Adrenal gland (tissue), 19 donors: ENCODE results near the gene ALDH16A1. TPM values are rescaled to one million over a fixed set of nuclear protein-coding genes. Genes with fewer than 3 reads are reported as not detected.

ENCODE experiments used
- DNase-seq, 7 donors: peaks; one replicate each; pipeline ENCODE4 v3.0.0-alpha.2; 2019 to 2020
- H3K27ac ChIP-seq, 5 donors: fragments of 200-600 bp; sonication (generic) in 4 of 5; 1 replicate in 3 of 5; 2 replicates in 2 of 5; pipeline versions ENCODE4 v1.5.1 to v1.8.0; 2016 to 2020; ENCODE audit warnings: mild to moderate bottlenecking in 1 of 5
- H3K27me3 ChIP-seq: fragments of 200-600 bp; 2 replicates; pipeline ENCODE4 v1.8.0; 2021
- H3K36me3 ChIP-seq, 2 donors: fragments of 200-600 bp; replicated peaks in 1 of 2; 1 replicate in 1 of 2; 2 replicates in 1 of 2; pipeline versions ENCODE4 v1.5.1 to v1.8.0; 2018 to 2022
- H3K4me1 ChIP-seq, 2 donors: fragments of 200-600 bp; replicated peaks in 1 of 2; 1 replicate in 1 of 2; 2 replicates in 1 of 2; pipeline versions ENCODE4 v1.5.1 to v1.8.0; 2018 to 2021
- H3K4me3 ChIP-seq, 4 donors: fragments of 200-600 bp; sonication (generic) in 3 of 4; one replicate each; pipeline ENCODE4 v1.5.1; 2016 to 2018
- H3K9me3 ChIP-seq, 3 donors: fragments of 200-600 bp; sonication (generic) in 1 of 3; replicated peaks in 1 of 3; 1 replicate in 2 of 3; 2 replicates in 1 of 3; pipeline versions ENCODE4 v1.5.1 to v1.8.0; 2016 to 2021
- POLR2A ChIP-seq, 2 donors: fragments of 450-650 bp; IDR thresholded peaks; one replicate each; pipeline ENCODE4 v1.6.1; 2017; ENCODE audit warnings: antibody characterized with exemption in 2 of 2, mild to moderate bottlenecking in 2 of 2, moderate library complexity in 1 of 2
- WGBS, 4 donors: extraction: QIAGEN DNeasy Blood & Tissue Kit in 2 of 4; methylation state at CpG; one replicate each; pipeline versions ENCODE4 v1.1.5 to v1.1.7; 2013 to 2017; 5-methylcytosine and 5-hydroxymethylcytosine counted together
- intact Hi-C, 2 donors: fragments of 100-400 bp; cut with DNase I; formaldehyde crosslinking; loops; one replicate each; pipeline versions ENCODE4 v1.14.1 to v1.15.0; 2022 to 2023
- long read RNA-seq, 10 donors: library from polyadenylated mRNA in 3 of 10; unstranded in 2 of 10; stranded (forward) in 1 of 10; transcript quantifications; one replicate each; pipeline ENCODE4 v2.0.0 and lab custom pipeline, GENCODE V29; 2021 to 2026
- polyA plus RNA-seq, 3 donors: library from polyadenylated mRNA; stranded (reverse); fragments of 200-250 nt in 2 of 3; fragments of 350-450 nt in 1 of 3; fragmentation: Illumina TruSeq in 1 of 3; extraction: RNeasy Lipid Tissue Mini Kit (QIAGEN cat#74804) in 1 of 3; gene quantifications; one replicate each; pipeline ENCODE4 v1.2.3, GENCODE V29; 2013 to 2014
- total RNA-seq, 9 donors: library from RNA; depleted of rRNA in 4 of 9; stranded (reverse); fragments of >200 nt in 4 of 9; fragments of 120-200 nt in 1 of 9; fragmentation: NEBNext Ultra II Directional in 1 of 9; extraction: Animal tissue kit (Norgen Biotek cat#: 25700) in 1 of 9; gene quantifications; one replicate each; pipeline versions ENCODE4 v1.1.0 to v1.2.4, GENCODE V29; 2013 to 2023
- TF ChIP-seq, protein P1 (sequence below), 6 experiments: fragments of 450-650 bp in 4 of 6; fragments of 200-600 bp in 2 of 6; sonication (generic) in 1 of 6; IDR thresholded peaks; 1 replicate in 5 of 6; 2 replicates in 1 of 6; pipeline versions ENCODE4 v1.5.1 to v1.8.0; 2016 to 2021; ENCODE audit warnings: antibody characterized with exemption in 6 of 6, mild to moderate bottlenecking in 2 of 6, moderate library complexity in 1 of 6
- donor health status: healthy with polysubstance abuse.
- donor health status: Bipolar disorder and iron deficiency.
- donor health status: DM: yes; HTN: yes; CAD: no.
- donor health status: DM: no; HTN: no; CAD: no.
- donor health status: DM: no; HTN: no; CAD: no.
- donor health status: DM: yes; HTN: yes; CAD: no.

ALDH16A1 gene
- total RNA-seq = 10 to 100 TPM; 15.1 to 47.8 (median 29.1) TPM
- 10 to 100 TPM in 2 of 3 donors, 1 to 10 TPM in 1; 3.6 to 95.5 (median 86.7) TPM for polyA plus RNA-seq
- long read RNA-seq, donor 1, partial matches to known transcripts = 0 of 1 reads
- long read RNA-seq, donor 1, other reads (novel, unspliced or antisense) = 0 of 1 reads
- long read RNA-seq, donor 2, partial matches to known transcripts = 0 of 2 reads
- long read RNA-seq, donor 2, other reads (novel, unspliced or antisense) = 0 of 2 reads
- long read RNA-seq, donor 3 = 0 reads
- long read RNA-seq, donor 4, transcript ALDH16A1-201 (17 exons, 3,153 nt) = major isoform, 6 of 11 reads
- long read RNA-seq, donor 4, partial matches to known transcripts = 5 of 11 reads
- long read RNA-seq, donor 4, other reads (novel, unspliced or antisense) = 0 of 11 reads
- long read RNA-seq, donor 5, transcript ALDH16A1-201 (17 exons, 3,153 nt) = major isoform, 112 of 141 reads
- long read RNA-seq, donor 5, partial matches to known transcripts = 9 of 141 reads
- long read RNA-seq, donor 5, other reads (novel, unspliced or antisense) = 17 of 141 reads
- long read RNA-seq, donor 6, partial matches to known transcripts = 0 of 5 reads
- long read RNA-seq, donor 6, other reads (novel, unspliced or antisense) = 3 of 5 reads
- long read RNA-seq, donor 7 = 0 reads
- long read RNA-seq, donor 8, partial matches to known transcripts = 0 of 2 reads
- long read RNA-seq, donor 8, other reads (novel, unspliced or antisense) = 0 of 2 reads
- long read RNA-seq, donor 9 = 0 reads
- long read RNA-seq, donor 10 = 0 reads

DNA sequence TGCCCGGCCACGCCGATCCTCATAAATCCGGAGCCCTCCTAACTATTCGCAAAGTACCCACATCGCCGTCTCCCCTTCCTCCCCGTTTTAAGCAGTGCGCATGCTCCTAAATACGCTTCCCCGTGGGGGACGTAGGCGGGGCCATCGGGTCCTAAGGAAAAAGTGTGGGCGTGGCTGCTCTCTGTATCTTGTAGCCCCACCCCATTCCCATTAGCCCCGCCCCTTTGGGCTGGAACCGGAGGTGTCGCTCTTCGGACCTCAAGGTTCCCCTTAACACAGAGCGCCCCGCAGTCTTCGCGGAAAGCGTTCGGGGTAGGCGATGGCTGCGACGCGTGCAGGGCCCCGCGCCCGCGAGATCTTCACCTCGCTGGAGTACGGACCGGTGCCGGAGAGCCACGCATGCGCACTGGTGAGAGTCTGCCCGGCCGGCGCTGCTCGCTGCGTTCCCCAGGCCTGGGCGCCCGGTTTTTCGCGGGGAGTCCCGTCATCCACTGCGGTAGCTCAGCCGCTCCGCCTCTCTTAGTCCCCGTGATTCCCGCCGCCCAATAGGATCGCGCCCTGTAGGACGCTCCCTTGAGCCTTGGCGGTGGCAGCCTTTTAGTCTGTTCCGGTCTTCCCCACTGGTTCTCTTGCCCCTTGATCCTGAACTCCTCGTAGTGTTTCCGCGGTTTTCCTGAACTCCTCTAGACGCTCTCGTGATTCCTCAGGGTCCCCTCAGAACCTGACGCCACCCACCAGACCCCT lies at the start of gene ALDH16A1:
TSS of gene ALDH16A1 (plus strand) at position 213 of the 744 bp plus-strand sequence. CDS start at position 320, 107 bp downstream.
- H3K4me1 ChIP-seq = peaks cover 3 to 22% of the 10 kb centered on the region in 2 donors

DNA sequence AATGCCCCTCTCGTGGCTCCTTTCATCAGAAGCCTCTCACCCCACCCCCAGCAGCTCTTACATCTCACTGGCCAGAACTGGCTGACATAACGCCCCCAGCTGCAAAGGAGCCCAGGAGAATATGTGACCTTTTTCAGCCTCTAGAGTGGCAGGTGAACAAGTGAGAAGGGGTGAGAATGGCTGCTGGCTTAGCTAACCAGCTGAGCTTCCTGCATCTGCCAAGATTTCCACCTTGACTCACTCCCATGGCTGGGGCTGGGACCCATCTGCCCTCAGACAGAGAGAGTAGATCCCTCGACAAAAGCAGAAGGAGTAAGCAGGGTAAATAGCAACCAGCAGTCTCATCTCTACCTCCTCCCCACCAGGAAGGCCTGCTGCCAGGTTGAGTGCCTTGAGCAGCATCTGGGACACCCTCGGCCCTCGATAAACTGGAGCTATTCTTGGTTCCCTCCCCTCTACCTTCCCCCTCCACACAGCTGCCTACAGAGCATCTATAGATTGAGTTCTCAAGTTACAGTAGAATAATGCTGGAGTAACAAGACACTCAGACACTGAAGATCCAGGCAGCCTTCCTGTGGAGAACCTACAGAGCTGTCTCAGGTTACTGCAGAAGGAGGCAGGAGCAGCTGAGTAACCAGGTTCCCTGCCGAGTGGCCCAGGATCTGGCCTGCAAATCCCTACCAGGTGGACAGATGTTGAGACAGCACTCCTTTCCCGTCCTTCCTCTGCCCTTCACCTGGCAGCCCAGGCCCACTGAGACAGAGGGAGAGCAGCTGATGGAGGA lies 49.4 kb upstream of the ALDH16A1 start:
- intact Hi-C loops = no loop called here
- no peaks in the 10 kb centered on the region for H3K27me3 ChIP-seq
- H3K9me3 ChIP-seq = no peaks in the 10 kb centered on the region
- no peaks in the 10 kb centered on the region for H3K4me1 ChIP-seq
- no peaks in the 10 kb centered on the region for H3K36me3 ChIP-seq
- no peak overlapping the region for H3K27ac ChIP-seq
- no peak overlapping the region for H3K4me3 ChIP-seq
- TF ChIP-seq POLR2A (IDR thresholded peaks at IDR 0.05) = no peak
- TF ChIP-seq, protein P1, sequence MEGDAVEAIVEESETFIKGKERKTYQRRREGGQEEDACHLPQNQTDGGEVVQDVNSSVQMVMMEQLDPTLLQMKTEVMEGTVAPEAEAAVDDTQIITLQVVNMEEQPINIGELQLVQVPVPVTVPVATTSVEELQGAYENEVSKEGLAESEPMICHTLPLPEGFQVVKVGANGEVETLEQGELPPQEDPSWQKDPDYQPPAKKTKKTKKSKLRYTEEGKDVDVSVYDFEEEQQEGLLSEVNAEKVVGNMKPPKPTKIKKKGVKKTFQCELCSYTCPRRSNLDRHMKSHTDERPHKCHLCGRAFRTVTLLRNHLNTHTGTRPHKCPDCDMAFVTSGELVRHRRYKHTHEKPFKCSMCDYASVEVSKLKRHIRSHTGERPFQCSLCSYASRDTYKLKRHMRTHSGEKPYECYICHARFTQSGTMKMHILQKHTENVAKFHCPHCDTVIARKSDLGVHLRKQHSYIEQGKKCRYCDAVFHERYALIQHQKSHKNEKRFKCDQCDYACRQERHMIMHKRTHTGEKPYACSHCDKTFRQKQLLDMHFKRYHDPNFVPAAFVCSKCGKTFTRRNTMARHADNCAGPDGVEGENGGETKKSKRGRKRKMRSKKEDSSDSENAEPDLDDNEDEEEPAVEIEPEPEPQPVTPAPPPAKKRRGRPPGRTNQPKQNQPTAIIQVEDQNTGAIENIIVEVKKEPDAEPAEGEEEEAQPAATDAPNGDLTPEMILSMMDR (IDR thresholded peaks at IDR 0.05) = no peak
- 57 to 66% (median 61%) methylated on average over 5 to 7 of the region's 7 CpGs for WGBS, 4 donors
- no peak for DNase-seq

More for the DNA sequence above, at the start of gene ALDH16A1:
- H3K27ac ChIP-seq = peak within 1 kb of the TSS; percentile 82 to 97 (median 91)
- H3K9me3 ChIP-seq = no peaks in the 10 kb centered on the region
- 0 to 1% (median 0%) methylated on average over 28 to 66 of the region's 66 CpGs for WGBS, 4 donors
- H3K27me3 ChIP-seq = no peaks in the 10 kb centered on the region
- peak; percentile 98 to 99 (median 98) for DNase-seq
- H3K4me3 ChIP-seq = peak within 1 kb of the TSS in 3 of 4 donors; percentile 52 to 80 (median 66)
- TF ChIP-seq POLR2A (IDR thresholded peaks at IDR 0.05) = peak; percentile 52 to 88
- TF ChIP-seq, protein P1 (IDR thresholded peaks at IDR 0.05) = peak in 1 of 6 experiments; percentile 5
- intact Hi-C loops = no loop called here
- peaks cover 0 to 5% of the 10 kb centered on the region in 2 donors for H3K36me3 ChIP-seq

DNA sequence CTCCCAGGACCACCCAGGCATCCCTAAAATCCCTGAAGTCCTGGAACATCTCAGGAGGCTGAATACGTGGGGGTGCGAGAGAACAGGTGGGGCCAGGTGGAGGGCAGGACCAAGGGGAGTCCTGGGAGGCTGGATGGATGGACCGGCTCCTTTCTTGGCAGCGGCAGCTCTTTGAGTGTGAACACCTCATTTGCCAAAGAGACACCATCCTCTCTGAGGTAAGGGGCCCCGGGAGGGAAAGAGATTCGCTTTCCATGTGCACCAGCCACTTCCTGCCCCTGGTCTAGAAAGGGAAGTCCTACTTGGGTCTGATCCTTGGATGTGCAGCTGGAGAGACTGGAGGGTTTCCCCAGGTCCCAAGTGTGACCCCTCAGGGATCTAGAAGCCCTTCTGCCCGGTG lies 45.9 kb upstream of the ALDH16A1 start:
- Histone ChIP-seq H3K27me3 (no peaks in the 10 kb centered on the region), H3K9me3 (no peaks in the 10 kb centered on the region), H3K4me1 (no peaks in the 10 kb centered on the region), H3K4me3 (no peak overlapping the region), H3K36me3 (no peaks in the 10 kb centered on the region), H3K27ac (no peak overlapping the region)
- no peak for DNase-seq
- TF ChIP-seq, protein P1 (IDR thresholded peaks at IDR 0.05) = no peak
- no peak for TF ChIP-seq POLR2A (IDR thresholded peaks at IDR 0.05)
- 61 to 81% (median 69%) methylated on average over 3 to 7 of the region's 7 CpGs for WGBS, 4 donors
- intact Hi-C loops = no loop called here
